Measurements from ENCODE around the gene RARRES1.

The RARRES1 gene

DNA sequence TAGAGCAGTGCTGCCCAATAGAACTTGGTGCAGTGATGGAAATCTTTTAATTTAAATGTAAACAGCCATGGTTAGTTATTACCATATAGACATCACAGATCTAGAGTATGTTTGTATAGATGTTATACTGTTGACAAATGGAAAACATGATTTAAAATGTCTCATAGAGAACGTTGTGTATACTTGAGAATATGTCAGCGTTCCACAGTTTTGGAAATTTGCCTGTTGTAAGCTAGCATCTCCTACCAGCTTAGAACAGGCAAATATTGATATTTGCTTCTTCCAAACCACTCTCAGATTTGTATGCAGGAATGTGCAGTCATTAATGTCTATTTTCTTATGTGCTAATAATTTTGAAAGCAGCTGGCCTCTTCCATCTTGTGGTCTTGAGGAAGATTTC is 51.4 kb downstream of the RARRES1 start:
- no peak for DNase-seq

DNA sequence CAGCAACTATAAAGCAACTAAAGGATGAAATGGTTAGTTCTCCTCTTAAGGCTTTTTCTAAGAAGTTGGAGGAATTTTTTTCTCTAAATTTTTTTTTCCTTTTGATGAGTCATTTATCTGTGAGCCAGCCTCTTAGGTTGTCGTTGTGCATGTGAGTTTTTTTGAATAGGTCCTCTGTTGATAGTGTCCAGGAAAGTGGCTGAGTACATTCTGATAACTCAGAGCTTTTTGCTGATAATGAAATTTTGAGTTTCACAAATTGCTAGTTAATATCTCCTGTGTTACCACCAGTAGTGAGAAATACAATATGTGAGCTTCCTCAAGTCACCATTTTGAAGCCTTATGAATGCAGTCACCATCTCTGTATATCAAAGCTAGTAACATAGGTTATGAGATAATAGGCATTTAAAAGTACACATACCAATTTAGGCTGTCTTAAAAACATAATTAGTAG is 52.7 kb downstream of the RARRES1 start:
- no peak for DNase-seq

DNA sequence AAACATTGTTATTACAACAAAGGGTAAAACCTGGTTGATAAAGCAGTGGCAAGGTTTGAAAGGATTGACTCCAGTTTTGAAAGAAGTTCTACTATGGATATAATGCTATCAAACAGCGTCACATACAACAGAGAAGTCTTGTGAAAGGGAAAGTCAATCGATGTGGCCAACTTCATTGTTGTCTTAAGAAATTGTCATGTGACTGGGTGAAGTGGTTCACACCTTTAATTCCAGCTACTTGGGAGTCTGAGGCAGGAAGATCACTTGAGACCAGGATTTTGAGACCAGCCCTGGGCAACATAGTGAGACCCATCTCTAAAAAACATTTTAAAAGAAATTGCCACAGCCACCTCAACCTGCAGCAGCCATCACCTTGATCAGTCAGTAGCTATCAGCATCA is 53.6 kb downstream of the RARRES1 start:
- DNase-seq, result no peak

DNA sequence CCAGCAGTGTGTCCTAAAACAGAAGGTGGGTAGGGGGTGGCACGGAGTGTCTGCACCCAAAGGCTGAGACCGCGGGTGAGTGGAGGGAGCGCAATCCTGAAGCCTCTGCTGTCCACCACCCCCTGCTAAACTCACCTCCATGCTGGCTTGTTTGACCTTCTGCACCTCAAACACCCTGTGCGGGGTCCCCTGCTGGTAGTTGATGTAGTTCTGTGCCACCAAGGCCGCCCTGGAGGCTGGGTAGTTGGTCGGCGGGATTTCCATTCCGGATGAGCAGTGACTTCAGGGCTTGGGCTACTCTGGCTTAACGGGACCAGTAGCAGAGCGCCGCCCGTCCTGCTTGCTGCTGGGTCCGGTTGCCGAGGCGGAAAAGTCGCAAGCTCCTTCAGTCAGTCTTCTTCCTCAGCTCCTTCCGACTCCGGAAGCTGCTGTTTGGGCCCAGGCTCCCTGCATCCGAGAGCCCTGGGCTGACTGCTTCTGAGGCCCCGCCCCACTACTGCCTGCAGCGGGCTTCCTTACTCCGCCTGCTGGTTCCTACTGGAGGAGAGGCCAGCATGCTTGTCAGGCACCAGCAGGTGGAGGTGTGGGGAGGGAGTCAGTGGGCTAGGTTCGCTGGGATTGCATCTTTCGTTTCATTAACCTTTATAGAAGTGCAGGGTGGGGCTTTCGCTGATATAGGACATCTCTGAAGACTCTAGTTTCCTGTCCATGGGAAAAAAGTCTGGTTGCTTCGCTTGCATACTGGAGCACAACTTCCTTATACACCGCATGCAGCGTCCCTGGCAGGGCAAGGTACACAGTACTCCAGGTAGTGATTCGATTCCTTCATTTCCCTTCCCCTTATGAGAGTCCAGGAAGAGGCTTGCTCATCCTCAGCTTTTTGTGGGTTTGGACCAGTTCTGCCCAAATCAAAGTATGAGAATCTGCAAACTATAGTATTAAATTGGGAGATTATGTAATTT is 59.8 kb downstream of the RARRES1 start, which contains the start of gene LXN:
Gene LXN (minus strand): TSS at position 434 of the 962 bp plus-strand sequence. CDS start 170 bp downstream, at position 264.
- peak; percentile 89 for DNase-seq

DNA sequence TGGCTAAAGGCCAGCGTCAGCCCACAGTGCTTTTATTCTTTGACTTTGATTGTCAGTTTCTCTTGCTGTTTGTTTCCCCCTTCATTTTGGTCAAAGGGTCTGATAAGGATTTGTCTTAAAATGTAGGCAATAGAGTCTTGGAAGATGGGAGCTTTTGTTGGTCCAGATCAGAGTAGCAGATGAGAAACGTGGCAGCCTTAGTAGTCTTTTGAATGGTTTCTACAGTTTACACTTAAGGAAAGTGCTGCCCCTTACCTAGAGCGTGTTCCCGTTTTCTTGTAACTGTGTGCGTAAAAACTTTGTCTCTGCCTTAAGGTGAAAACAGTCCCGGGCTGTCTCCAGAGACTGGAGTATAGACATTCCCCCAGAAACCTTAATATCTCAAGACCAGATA is 60.4 kb downstream of the RARRES1 start:
- no peak for DNase-seq

DNA sequence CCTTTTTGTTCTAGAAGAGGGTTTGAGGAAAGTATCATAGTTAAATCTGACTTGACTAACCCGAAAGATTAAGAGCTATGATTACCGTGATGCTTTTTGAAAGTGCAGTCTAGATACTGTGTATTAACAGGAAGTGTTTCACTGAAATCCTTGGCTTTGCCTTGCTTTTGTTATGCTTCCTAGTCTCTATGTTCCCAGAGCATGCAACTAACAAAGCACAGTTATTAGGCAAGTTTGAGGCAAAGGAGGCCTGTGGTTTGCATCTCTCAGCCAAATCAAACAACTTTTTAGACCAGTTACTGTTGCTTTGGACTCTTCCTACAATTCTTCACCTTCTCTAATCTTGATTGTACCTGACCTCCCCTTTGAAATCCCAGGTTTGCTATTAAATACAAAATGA is 63.8 kb downstream of the RARRES1 start:
- DNase-seq, result no peak

DNA sequence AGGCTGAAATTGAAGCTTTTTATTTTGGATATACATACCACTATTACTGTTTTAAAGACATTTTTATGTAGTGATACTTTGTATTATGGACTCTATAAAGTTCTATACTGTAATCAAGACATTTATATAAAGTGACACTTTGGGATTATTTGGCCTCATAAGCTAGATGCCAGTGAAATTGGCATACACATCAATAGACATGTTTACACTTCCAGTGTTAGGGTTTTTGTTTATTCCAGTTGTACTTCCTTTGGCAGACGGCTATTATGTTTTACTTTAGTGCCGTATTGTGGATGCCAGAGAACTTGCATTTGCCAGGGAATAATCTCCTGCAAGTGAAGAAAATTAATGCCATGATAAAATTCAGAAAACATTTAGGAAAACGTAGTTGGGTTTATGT is 65.8 kb downstream of the RARRES1 start:
- no peak for DNase-seq

DNA sequence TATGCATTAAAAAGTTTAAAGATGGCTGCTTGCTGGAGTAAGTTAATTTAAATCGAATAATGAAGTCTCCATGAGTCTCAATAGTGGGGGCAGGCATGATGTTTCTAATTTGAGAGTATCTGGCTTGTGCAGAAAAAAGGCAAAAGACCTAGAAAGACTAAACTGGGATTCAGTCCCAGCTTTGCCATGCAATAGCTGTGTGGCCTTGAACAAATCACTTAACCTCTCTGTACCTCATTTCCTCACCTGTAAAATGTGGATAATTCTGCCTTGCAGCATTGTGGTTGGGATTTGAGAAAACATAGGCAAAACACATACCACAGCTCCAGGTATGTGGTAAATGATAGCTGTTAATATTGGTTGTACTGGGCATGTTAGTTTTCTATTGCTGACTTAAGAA is 68.4 kb downstream of the RARRES1 start:
- DNase-seq, result no peak

DNA sequence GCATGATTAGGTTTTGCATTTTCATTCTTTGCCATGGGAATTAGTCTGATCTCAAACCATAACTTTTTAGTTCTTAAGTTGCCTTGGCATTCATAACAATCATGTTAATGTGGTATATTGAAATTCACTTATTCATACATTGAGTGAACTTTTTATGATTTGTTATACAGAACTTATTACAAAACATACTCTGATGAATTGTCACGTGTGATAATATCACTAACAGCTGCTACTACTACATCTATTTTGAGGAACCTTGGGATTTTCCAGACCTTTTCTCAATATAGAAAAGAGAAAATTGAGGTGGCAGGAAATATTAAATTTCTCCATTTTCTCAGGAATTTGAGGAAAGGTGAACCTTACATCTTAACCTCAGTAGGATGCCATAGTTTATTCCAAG is 69.0 kb downstream of the RARRES1 start:
- DNase-seq, result no peak

DNA sequence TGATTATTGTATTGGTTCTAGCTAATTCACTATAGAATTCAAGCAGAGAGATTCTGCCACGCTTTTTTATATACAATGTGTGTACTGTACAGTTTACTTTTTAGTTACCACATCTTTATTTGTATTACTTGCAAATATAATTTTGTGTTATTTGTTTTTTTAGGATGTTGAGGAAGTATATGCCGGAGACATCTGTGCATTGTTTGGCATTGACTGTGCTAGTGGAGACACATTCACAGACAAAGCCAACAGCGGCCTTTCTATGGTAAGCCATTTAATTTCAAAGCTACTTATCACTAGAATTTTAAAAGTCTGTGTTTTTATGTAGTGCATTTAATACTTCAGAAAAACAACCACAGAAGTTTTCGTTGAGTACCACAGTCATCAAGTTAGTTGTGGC is 71.5 kb downstream of the RARRES1 start:
- DNase-seq, result no peak

DNA sequence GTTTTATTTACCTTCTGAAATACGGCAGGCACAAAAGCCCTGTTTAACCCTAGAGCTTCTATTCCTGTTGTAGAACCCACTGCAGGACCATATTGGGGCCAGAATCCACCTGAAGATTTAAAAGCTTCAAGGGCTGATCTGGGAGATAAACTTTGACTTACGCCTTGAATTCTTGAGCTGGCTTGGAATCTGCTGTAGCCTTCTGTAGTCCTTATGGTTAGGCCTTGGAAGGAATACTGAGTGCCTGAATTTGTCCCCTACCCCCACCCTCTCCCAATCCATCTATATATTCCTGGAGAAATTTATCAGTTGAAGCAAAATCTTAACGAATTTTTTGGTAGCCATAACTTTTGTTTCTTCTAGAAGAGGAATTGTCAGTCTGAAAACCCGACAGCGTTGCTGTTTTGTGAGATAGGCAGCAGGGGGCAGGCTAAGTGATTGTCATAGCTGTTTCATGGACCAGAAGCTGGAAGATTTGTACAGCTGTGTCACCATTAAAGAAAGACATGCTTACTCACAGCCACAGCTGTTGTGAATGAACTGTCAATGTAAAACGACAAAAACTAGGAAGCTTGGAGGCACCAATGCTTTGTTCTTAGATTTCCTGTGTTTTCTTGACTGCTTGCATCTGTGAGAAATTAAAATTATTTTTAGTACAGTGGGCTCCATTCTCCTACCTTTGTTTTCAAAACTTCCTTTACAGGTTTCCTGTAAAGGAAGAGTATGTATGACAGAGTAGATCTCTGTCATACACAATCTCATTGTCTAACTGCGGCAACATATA is 72.6 kb downstream of the RARRES1 start:
- peak; percentile 67 for DNase-seq

DNA sequence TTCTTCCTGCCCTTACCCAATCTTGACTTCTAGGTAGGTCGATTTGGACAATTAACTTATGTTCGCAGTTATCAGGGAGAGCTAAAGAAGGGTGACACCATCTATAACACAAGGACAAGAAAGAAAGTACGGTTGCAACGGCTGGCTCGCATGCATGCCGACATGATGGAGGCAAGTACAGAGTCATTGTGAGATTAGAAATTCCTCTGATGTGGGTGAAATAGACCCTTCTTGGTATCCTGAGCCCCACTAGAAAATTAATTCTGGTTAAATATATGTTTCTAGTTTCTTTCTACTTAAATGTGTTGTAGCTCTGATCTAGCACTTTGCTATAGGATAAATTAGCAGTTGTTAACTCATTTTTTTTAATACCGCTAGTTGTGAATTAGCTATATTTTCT is 73.4 kb downstream of the RARRES1 start:
- DNase-seq, result peak; percentile 42

DNA sequence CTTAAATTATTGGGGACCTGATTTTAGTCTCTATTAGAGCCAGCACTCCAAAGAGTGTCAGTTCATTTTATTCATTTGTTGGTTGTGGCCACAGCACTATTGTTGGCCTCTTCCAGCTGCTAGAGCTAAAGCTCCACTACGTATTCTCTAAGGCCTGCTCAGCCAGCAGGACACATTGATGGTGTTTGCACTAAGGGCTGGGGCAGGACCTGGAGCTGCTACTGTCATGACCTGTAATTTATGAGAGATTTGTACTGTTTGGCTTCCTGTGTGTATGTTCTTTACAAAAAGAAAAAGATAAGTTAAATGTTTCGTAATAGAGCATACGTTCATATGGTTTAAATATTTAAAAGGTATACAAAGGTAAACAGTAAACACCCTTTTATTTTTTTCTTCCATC is 79.8 kb downstream of the RARRES1 start:
- DNase-seq, result no peak

DNA sequence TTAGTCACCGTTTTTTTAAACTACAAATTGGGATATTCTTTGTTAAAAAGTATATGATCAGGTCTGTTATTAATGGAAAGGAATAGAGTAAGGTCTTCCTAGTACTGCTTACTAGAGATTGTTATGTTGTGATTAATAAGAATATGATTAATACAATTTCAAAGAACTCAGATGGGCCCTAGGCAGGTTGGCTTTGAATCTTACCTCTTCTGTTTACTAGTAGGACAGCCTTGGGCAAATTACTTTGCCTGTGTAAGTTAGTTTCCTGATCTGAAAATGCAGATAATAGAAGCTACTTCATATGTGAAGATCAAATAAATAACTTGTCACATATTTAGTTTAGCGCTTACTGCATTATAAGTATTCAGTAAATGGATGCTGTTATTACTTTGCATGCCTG is 81.1 kb downstream of the RARRES1 start:
- no peak for DNase-seq

DNA sequence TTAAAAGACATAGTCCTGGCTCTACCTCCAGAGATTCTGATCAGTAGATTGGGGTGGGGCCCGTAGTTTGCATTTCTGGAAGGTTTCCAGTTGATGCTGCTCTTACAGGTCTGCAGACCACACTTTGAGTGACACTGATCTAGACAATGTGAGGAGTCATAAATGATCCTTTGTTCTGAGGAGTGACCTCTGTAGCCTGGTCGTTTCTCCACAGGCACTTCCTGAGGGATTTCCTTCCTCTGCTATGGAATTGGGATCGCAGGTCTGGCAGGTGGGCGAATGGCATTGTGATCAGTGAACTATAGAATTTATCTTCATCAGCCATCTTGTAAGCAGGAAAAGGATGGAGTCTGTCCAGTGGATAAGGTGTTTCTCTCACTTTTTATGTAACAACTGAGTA is 82.5 kb downstream of the RARRES1 start:
- no peak for DNase-seq

Measured in activated CD4-positive, alpha-beta T cell treated with anti-CD3 and anti-CD28 coated beads, Interleukin-2, amount 50 U/mL, for 16 hours (primary cell).